HepG2 (cell line): ENCODE measurements around the gene PRIM2.
"Not testable (repeated sequence)": the region's sequence is repeated elsewhere in the genome, so short reads cannot be mapped to it uniquely, and the experiment has no call there.

Experiments
- ATF1 ChIP-seq: IDR thresholded peaks from 2 replicates; pipeline ENCODE4 v1.6.1; 2016; ENCODE audit warnings: mild to moderate bottlenecking, control low read depth
- BRD4 ChIP-seq: sonication (generic); formaldehyde crosslinking; IDR thresholded peaks from 2 replicates; pipeline ENCODE4 v1.4.0; 2020; ENCODE audit warnings: missing genetic modification reagents
- CTCF ChIP-seq: sonication (generic); formaldehyde crosslinking; IDR thresholded peaks from 2 replicates; pipeline ENCODE4 v1.5.0; 2020; ENCODE audit warnings: mild to moderate bottlenecking, missing genetic modification reagents, moderate library complexity
- MAFK ChIP-seq, 2 experiments: IDR thresholded peaks in 1 of 2; conservative IDR thresholded peaks in 1 of 2; 2 replicates each; pipeline ENCODE4 v1.6.1; 2011; ENCODE audit warnings: improper control_type of control experiment in 2 of 2, low read length in 2 of 2
- PAWR ChIP-seq: sonication (generic); formaldehyde crosslinking; IDR thresholded peaks from 2 replicates; pipeline ENCODE4 v1.4.0; 2020; ENCODE audit warnings: missing genetic modification reagents, mild to moderate bottlenecking, borderline replicate concordance
- REST ChIP-seq, 2 experiments: IDR thresholded peaks; 2 replicates each; pipeline ENCODE4 v1.6.1; 2011 to 2012; ENCODE audit warnings: low read length in 2 of 2, borderline replicate concordance in 1 of 2, low read depth in 1 of 2, mild to moderate bottlenecking in 1 of 2, moderate library complexity in 1 of 2
- SP1 ChIP-seq, 2 experiments: fragments of 450-650 bp in 1 of 2; sonication (generic) in 1 of 2; formaldehyde crosslinking in 1 of 2; IDR thresholded peaks; 2 replicates each; pipeline versions ENCODE4 v1.4.0 to v1.6.1; 2016 to 2020; ENCODE audit warnings: missing genetic modification reagents in 1 of 2
- TMF1 ChIP-seq: sonication (generic); formaldehyde crosslinking; IDR thresholded peaks from 2 replicates; pipeline ENCODE4 v1.8.1; 2022; ENCODE audit warnings: low read depth, missing genetic modification reagents
- ZNF280B ChIP-seq: sonication (generic); formaldehyde crosslinking; IDR thresholded peaks from 2 replicates; pipeline ENCODE4 v1.5.0; 2020; ENCODE audit warnings: missing genetic modification reagents, mild to moderate bottlenecking, borderline replicate concordance
- ZNF589 ChIP-seq: sonication (generic); formaldehyde crosslinking; conservative IDR thresholded peaks from 2 replicates; pipeline ENCODE4 v1.8.0; 2022; ENCODE audit warnings: mild to moderate bottlenecking, moderate library complexity, missing genetic modification reagents
- ZNF629 ChIP-seq: sonication (generic); formaldehyde crosslinking; conservative IDR thresholded peaks from 2 replicates; pipeline ENCODE4 v1.5.0; 2020; ENCODE audit warnings: missing genetic modification reagents
- TF ChIP-seq, protein P1 (sequence below): sonication (generic); formaldehyde crosslinking; IDR thresholded peaks from 2 replicates; pipeline ENCODE4 v1.4.0; 2020; ENCODE audit warnings: missing genetic modification reagents

GRCh38 chr6:57510390-57510789 is 193.0 kb downstream of the PRIM2 start:
- not testable (repeated sequence) for TF ChIP-seq PAWR (CRISPR knock-in tag); MAFK (conservative IDR thresholded peaks at IDR 0.05 in 1 of 2, IDR thresholded peaks at IDR 0.05 in 1 of 2; ENCODE audit: low read length in 2 of 2); TMF1 (CRISPR knock-in tag); ZNF280B; BRD4 (CRISPR knock-in tag); ATF1 (CRISPR knock-in tag); ZNF629 (CRISPR knock-in tag); CTCF (CRISPR knock-in tag); ZNF589 (CRISPR knock-in tag); SP1 (IDR thresholded peaks at IDR 0.05); SP1 (CRISPR knock-in tag; IDR thresholded peaks at IDR 0.05); REST (IDR thresholded peaks at IDR 0.05; ENCODE audit: borderline replicate concordance in 1 of 2, low read depth in 1 of 2, low read length in 2 of 2)
- TF ChIP-seq, protein P1, sequence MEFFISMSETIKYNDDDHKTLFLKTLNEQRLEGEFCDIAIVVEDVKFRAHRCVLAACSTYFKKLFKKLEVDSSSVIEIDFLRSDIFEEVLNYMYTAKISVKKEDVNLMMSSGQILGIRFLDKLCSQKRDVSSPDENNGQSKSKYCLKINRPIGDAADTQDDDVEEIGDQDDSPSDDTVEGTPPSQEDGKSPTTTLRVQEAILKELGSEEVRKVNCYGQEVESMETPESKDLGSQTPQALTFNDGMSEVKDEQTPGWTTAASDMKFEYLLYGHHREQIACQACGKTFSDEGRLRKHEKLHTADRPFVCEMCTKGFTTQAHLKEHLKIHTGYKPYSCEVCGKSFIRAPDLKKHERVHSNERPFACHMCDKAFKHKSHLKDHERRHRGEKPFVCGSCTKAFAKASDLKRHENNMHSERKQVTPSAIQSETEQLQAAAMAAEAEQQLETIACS (CRISPR knock-in tag) = not testable (repeated sequence)
